ENCODE data around the gene MTHFSD.

DNA sequence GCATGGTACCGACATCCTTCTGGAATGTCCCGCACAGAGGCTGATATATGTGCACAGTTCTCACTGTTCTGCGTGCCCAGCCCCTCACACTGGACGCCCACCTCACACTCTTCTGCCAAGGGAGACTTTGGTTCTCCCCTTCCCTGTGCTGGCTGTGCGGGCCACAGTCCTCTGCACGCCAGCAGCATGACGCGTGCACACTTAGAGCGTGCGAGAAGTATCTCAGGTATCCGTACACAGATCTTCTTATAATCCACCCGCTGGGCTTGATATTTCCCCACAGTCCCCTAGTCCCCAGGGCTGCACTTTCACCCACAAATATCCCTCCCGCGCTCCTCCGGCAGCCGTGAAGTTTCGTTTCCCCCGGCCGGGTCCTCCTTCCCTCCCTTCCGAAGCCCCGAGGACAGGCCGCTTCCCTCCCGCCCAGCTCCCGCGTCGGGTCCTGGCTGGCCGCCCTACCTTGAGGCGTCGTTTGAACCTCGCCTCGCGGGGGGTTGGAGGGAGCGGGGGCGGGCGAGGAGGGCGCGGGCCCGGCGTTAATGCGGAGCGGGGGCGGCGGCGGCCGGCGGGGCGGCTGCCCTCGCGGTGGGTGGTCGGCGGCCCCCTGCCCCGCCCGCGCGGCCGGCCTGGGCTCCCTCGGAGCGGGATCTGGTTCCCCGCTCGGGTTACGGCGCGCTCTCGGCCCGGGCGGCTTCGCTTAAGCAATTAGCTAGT is 49.7 kb downstream of the MTHFSD start:
- TF ChIP-seq RAD21 (IDR thresholded peaks at IDR 0.05; ENCODE audit: low read depth) (no peak), EP300 (IDR thresholded peaks at IDR 0.05; ENCODE audit: borderline replicate concordance) (no peak), MAX (IDR thresholded peaks at IDR 0.05) (no peak), EGR1 (IDR thresholded peaks at IDR 0.05) (no peak), NFIC (IDR thresholded peaks at IDR 0.05) (no peak), FOXM1 (IDR thresholded peaks at IDR 0.05; ENCODE audit: borderline replicate concordance, low read depth) (no peak), CEBPB (IDR thresholded peaks at IDR 0.05) (no peak), TAF1 (IDR thresholded peaks at IDR 0.05; ENCODE audit: low read depth) (no peak), USF1 (IDR thresholded peaks at IDR 0.05) (no peak), TEAD4 (IDR thresholded peaks at IDR 0.05) (no peak), CREB1 (IDR thresholded peaks at IDR 0.05; ENCODE audit: low read depth) (no peak)
- TF ChIP-seq, protein P1, sequence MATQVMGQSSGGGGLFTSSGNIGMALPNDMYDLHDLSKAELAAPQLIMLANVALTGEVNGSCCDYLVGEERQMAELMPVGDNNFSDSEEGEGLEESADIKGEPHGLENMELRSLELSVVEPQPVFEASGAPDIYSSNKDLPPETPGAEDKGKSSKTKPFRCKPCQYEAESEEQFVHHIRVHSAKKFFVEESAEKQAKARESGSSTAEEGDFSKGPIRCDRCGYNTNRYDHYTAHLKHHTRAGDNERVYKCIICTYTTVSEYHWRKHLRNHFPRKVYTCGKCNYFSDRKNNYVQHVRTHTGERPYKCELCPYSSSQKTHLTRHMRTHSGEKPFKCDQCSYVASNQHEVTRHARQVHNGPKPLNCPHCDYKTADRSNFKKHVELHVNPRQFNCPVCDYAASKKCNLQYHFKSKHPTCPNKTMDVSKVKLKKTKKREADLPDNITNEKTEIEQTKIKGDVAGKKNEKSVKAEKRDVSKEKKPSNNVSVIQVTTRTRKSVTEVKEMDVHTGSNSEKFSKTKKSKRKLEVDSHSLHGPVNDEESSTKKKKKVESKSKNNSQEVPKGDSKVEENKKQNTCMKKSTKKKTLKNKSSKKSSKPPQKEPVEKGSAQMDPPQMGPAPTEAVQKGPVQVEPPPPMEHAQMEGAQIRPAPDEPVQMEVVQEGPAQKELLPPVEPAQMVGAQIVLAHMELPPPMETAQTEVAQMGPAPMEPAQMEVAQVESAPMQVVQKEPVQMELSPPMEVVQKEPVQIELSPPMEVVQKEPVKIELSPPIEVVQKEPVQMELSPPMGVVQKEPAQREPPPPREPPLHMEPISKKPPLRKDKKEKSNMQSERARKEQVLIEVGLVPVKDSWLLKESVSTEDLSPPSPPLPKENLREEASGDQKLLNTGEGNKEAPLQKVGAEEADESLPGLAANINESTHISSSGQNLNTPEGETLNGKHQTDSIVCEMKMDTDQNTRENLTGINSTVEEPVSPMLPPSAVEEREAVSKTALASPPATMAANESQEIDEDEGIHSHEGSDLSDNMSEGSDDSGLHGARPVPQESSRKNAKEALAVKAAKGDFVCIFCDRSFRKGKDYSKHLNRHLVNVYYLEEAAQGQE (IDR thresholded peaks at IDR 0.05; ENCODE audit: low read depth), result no peak

Measured in Ishikawa (cell line).